NCI-H1417 (cell line): ENCODE measurements around the gene PDZD2.

ENCODE experiments used
- DNase-seq, 3 experiments: peaks; one replicate each; lab custom pipeline; 2025; lab: John Stamatoyannopoulos, UW

The PDZD2 gene

GRCh38 chr5:32138839-32139493, 500.0 kb downstream of the PDZD2 start:
- no peak for DNase-seq

- DNase-seq: no peak
Observed at GRCh38 chr5:32143617-32144377, 504.9 kb downstream of the PDZD2 start.

- no peak for DNase-seq
Observed at GRCh38 chr5:32144378-32145207, 505.7 kb downstream of the PDZD2 start.

- DNase-seq: no peak
Observed at GRCh38 chr5:32145378-32145777, 506.4 kb downstream of the PDZD2 start.

GRCh38 chr5:32147236-32147635, 508.3 kb downstream of the PDZD2 start:
- DNase-seq: no peak

GRCh38 chr5:32147959-32148358, 509.0 kb downstream of the PDZD2 start:
- no peak for DNase-seq

- DNase-seq: no peak
Observed at GRCh38 chr5:32150366-32150765, 511.4 kb downstream of the PDZD2 start.

GRCh38 chr5:32151198-32151597, 512.3 kb downstream of the PDZD2 start:
- no peak for DNase-seq

GRCh38 chr5:32153723-32154122, 514.8 kb downstream of the PDZD2 start:
- no peak for DNase-seq

- no peak for DNase-seq
Observed at GRCh38 chr5:32155211-32155610, 516.3 kb downstream of the PDZD2 start.

- no peak for DNase-seq
Observed at GRCh38 chr5:32156635-32157034, 517.7 kb downstream of the PDZD2 start.

- no peak for DNase-seq
Observed at GRCh38 chr5:32157078-32157477, 518.1 kb downstream of the PDZD2 start.

GRCh38 chr5:32158679-32158975, 519.7 kb downstream of the PDZD2 start:
- DNase-seq: no peak

GRCh38 chr5:32159328-32160072, 520.6 kb downstream of the PDZD2 start:
- DNase-seq: no peak

GRCh38 chr5:32160228-32160627, 521.3 kb downstream of the PDZD2 start:
- DNase-seq: no peak
